Thyroid gland (tissue), 4 donors: ENCODE data around the gene COTL1. TPM values are rescaled to one million over a fixed set of nuclear protein-coding genes. Genes with fewer than 3 reads are reported as not detected.

Experiments
- DNase-seq, 2 donors: peaks; one replicate each; pipeline ENCODE4 v3.0.0-alpha.2; 2019
- H3K27ac ChIP-seq, 3 donors: fragments of 200-600 bp; sonication (generic); 1 replicate in 2 of 3; 2 replicates in 1 of 3; pipeline ENCODE4 v1.5.1; 2016 to 2019; ENCODE audit warnings: mild to moderate bottlenecking in 1 of 3, moderate library complexity in 1 of 3
- H3K27me3 ChIP-seq: fragments of 200-600 bp; sonication (generic); one replicate; pipeline ENCODE4 v1.5.1; 2019
- H3K36me3 ChIP-seq, 2 donors: fragments of 200-600 bp; sonication (generic); one replicate each; pipeline ENCODE4 v1.5.1; 2016 to 2019
- H3K4me1 ChIP-seq, 2 donors: fragments of 200-600 bp; sonication (generic); one replicate each; pipeline ENCODE4 v1.5.1; 2017 to 2019
- H3K4me3 ChIP-seq, 3 donors: fragments of 200-600 bp; sonication (generic); replicated peaks in 1 of 3; 1 replicate in 2 of 3; 2 replicates in 1 of 3; pipeline ENCODE4 v1.5.1; 2016; ENCODE audit warnings: mild to moderate bottlenecking in 1 of 3
- H3K9me3 ChIP-seq: fragments of 200-600 bp; sonication (generic); one replicate; pipeline ENCODE4 v1.5.1; 2017
- POLR2A ChIP-seq, 2 donors: fragments of 450-650 bp; IDR thresholded peaks; one replicate each; pipeline ENCODE4 v1.6.1; 2017; ENCODE audit warnings: antibody characterized with exemption in 2 of 2, mild to moderate bottlenecking in 2 of 2, moderate library complexity in 1 of 2
- WGBS, 2 donors: methylation state at CpG; one replicate each; pipeline ENCODE4 v1.1.5; 2017; 5-methylcytosine and 5-hydroxymethylcytosine counted together
- intact Hi-C: fragments of 100-400 bp; cut with DNase I; formaldehyde crosslinking; loops from one replicate; pipeline ENCODE4 v1.15.1; 2023
- total RNA-seq, 4 donors: library from RNA; depleted of rRNA; stranded (reverse); fragments of >200 nt; gene quantifications; one replicate each; pipeline ENCODE4 v1.2.3, GENCODE V29; 2016
- TF ChIP-seq, protein P1 (sequence below), 6 experiments: fragments of 200-600 bp in 3 of 6; fragments of 450-650 bp in 3 of 6; sonication (generic) in 3 of 6; IDR thresholded peaks; one replicate each; pipeline ENCODE4 v1.5.1; 2016 to 2019; ENCODE audit warnings: antibody characterized with exemption in 6 of 6, mild to moderate bottlenecking in 2 of 6, inconsistent platforms in 1 of 6, moderate library complexity in 1 of 6

The COTL1 gene
- total RNA-seq, 4 donors from 2014 or later, result 26.0 to 39.7 (median 31.4) TPM

DNA sequence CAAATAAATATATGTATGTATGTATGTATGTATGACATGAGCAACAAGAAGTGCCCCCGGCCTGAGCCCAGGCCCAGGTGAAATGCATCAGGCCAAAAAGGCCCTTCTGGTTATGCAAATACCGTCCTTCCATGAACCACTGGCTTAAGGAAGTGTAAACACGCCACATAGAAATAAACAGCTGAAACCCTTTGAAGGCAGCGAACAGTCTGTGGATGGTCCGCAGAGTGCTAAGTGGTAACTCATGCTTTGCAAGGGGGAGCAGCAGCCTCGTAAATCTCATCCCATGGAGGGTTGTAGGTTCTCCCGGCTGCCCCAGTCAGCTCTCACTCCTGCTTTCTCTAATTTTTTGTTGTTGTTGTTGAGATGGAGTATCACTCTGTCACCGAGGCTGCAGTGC lies 36.7 kb downstream of the COTL1 start:
- Histone ChIP-seq H3K27me3 (no peaks in the 10 kb centered on the region), H3K27ac (peak overlapping the region in 1 of 3 donors; percentile 60), H3K4me3 (no peak overlapping the region), H3K36me3 (no peaks in the 10 kb centered on the region), H3K9me3 (no peaks in the 10 kb centered on the region), H3K4me1 (peaks cover 18 to 32% of the 10 kb centered on the region in 2 donors)
- intact Hi-C loops, result no loop called here
- WGBS, 2 donors, result 91 to 93% methylated on average over 8 of the region's 8 CpGs
- TF ChIP-seq, protein P1, sequence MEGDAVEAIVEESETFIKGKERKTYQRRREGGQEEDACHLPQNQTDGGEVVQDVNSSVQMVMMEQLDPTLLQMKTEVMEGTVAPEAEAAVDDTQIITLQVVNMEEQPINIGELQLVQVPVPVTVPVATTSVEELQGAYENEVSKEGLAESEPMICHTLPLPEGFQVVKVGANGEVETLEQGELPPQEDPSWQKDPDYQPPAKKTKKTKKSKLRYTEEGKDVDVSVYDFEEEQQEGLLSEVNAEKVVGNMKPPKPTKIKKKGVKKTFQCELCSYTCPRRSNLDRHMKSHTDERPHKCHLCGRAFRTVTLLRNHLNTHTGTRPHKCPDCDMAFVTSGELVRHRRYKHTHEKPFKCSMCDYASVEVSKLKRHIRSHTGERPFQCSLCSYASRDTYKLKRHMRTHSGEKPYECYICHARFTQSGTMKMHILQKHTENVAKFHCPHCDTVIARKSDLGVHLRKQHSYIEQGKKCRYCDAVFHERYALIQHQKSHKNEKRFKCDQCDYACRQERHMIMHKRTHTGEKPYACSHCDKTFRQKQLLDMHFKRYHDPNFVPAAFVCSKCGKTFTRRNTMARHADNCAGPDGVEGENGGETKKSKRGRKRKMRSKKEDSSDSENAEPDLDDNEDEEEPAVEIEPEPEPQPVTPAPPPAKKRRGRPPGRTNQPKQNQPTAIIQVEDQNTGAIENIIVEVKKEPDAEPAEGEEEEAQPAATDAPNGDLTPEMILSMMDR (IDR thresholded peaks at IDR 0.05), result no peak
- TF ChIP-seq POLR2A (IDR thresholded peaks at IDR 0.05), result no peak
- DNase-seq, result no peak

DNA sequence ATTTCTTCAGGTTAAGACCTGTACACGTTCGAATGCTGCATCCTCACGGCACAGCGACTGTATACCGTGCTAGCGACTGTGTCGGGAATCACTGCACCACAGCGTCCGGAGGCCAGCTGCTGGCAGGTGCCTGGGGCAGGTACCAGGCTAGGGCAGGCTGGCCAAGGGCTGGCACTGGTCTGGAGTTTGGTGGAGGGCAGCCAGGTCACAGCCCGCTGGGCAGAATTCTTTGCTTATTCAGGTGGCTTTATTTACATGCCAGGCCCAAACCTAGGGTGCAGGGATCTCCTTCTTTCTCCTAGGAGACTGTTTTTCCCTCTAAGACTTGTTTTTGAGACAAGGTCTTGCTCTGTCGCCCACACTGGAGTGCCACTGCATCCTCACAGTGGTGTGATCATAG lies 37.9 kb downstream of the COTL1 start:
- Histone ChIP-seq H3K4me3 (no peak overlapping the region), H3K9me3 (no peaks in the 10 kb centered on the region), H3K4me1 (peaks cover 18 to 32% of the 10 kb centered on the region in 2 donors), H3K27ac (peak overlapping the region in 2 of 3 donors; percentile 63 to 82), H3K36me3 (no peaks in the 10 kb centered on the region), H3K27me3 (no peaks in the 10 kb centered on the region)
- peak; percentile 90 to 94 for DNase-seq
- no peak for TF ChIP-seq POLR2A (IDR thresholded peaks at IDR 0.05)
- TF ChIP-seq, protein P1 (IDR thresholded peaks at IDR 0.05), result no peak
- intact Hi-C loops, result no loop called here
- 25 to 58% methylated on average over 11 of the region's 11 CpGs for WGBS, 2 donors

DNA sequence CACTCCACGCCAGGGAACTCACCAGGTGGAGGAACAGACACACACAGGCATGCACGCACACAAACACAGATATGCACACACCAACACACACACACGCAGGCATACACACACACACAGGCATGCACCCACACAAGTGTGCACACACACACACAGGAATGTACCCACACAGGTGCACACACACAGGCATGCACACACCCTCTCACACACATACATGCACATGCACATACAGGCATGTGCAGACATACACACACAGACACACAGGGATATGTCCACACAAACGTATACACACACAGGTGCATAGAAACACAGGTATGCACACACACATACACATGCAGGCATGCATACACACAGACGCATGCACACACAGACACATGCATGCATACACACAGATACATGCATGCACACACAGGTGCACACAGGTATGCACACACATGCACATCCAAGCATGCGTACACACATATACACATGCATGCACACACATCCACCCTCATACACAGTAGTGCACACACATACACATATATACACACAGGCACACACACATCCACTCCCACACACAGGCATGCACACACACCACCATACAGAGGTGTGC lies 39.2 kb downstream of the COTL1 start:
- no peak for DNase-seq
- TF ChIP-seq, protein P1 (IDR thresholded peaks at IDR 0.05), result no peak
- TF ChIP-seq POLR2A (IDR thresholded peaks at IDR 0.05), result no peak
- no peaks in the 10 kb centered on the region for H3K36me3 ChIP-seq
- no peaks in the 10 kb centered on the region for H3K27me3 ChIP-seq
- no peak overlapping the region for H3K27ac ChIP-seq
- 87 to 93% methylated on average over 6 of the region's 6 CpGs for whole genome bisulfite sequencing, 2 donors
- no peaks in the 10 kb centered on the region for H3K9me3 ChIP-seq
- H3K4me3 ChIP-seq, result no peak overlapping the region
- intact Hi-C loops, result no loop called here
- H3K4me1 ChIP-seq, result peaks cover 14 to 31% of the 10 kb centered on the region in 2 donors

DNA sequence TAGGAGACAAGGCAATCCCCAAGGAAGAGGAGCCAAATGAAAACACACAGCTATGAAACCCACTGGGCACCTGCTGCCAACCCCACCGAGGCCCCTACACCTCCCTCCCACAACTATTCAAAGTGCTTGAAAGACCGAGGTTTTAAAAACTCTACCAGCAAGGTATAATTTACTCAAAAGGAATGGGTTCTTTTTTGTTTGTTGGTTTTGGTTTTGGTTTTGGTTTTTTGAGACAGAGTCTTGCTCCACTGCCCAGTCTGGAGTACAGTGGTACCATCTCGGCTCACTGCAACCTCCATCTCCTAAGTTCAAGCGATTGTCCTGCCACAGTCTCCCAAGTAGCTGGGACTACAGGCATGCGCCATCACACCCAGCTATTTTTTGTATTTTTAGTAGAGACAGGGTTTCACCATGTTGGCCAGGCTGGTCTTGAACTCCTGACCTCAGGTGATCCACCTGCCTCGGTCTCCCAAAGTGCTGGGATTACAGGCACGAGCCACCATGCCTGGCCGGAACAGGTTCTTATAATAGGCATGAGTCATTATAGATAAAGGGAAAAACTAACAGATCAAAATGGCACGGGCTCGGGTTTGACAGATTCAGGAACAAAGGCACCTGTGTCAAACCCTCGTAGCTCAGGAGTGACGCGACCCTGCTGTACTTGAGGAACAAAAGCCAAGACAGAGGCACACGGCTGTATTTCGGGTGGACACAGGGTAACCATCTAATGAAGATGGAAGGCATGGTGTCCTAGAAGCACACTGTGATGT lies 40.7 kb downstream of the COTL1 start:
- Histone ChIP-seq H3K4me3 (no peak overlapping the region), H3K4me1 (peaks cover 8 to 20% of the 10 kb centered on the region in 2 donors), H3K27ac (no peak overlapping the region), H3K9me3 (no peaks in the 10 kb centered on the region), H3K36me3 (no peaks in the 10 kb centered on the region), H3K27me3 (no peaks in the 10 kb centered on the region)
- intact Hi-C loops, result no loop called here
- 91 to 92% methylated on average over 15 of the region's 15 CpGs for WGBS, 2 donors
- TF ChIP-seq, protein P1 (IDR thresholded peaks at IDR 0.05), result no peak
- TF ChIP-seq POLR2A (IDR thresholded peaks at IDR 0.05), result no peak
- no peak for DNase-seq

DNA sequence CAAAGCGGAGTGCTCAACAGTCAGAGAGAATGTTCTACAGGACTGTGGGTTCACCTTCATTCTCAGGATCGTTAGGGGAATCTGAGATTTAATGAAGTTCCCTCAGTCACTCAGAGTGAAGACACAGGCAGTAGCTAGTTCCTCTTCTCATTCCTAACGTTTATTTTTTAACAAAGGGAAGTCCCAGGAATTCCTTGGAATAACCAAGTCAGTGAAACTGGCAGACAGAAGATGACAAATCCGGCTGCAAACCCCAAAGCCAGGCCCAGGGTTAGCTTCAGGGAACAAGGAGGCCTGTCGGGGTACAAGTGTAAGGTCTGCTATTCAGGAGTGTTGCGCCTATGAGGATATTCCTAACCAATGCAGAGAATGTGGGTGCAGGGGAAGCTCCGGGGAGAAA lies 42.0 kb downstream of the COTL1 start:
- peaks cover 8 to 20% of the 10 kb centered on the region in 2 donors for H3K4me1 ChIP-seq
- H3K36me3 ChIP-seq, result no peaks in the 10 kb centered on the region
- intact Hi-C loops, result no loop called here
- no peak overlapping the region for H3K4me3 ChIP-seq
- DNase-seq, result no peak
- H3K27me3 ChIP-seq, result no peaks in the 10 kb centered on the region
- H3K9me3 ChIP-seq, result no peaks in the 10 kb centered on the region
- no peak overlapping the region for H3K27ac ChIP-seq
- 89 to 92% methylated on average over 7 of the region's 7 CpGs for WGBS, 2 donors
- TF ChIP-seq POLR2A (IDR thresholded peaks at IDR 0.05), result no peak
- TF ChIP-seq, protein P1 (IDR thresholded peaks at IDR 0.05), result no peak
